NCI-H146 (cell line): ENCODE results near the gene COIL.
"Not testable (repeated sequence)": the region's sequence is repeated elsewhere in the genome, so short reads cannot be mapped to it uniquely, and the experiment has no call there.

ENCODE experiments used
- DNase-seq: peaks from one replicate; lab custom pipeline; 2025; lab: John Stamatoyannopoulos, UW

The COIL gene

DNA sequence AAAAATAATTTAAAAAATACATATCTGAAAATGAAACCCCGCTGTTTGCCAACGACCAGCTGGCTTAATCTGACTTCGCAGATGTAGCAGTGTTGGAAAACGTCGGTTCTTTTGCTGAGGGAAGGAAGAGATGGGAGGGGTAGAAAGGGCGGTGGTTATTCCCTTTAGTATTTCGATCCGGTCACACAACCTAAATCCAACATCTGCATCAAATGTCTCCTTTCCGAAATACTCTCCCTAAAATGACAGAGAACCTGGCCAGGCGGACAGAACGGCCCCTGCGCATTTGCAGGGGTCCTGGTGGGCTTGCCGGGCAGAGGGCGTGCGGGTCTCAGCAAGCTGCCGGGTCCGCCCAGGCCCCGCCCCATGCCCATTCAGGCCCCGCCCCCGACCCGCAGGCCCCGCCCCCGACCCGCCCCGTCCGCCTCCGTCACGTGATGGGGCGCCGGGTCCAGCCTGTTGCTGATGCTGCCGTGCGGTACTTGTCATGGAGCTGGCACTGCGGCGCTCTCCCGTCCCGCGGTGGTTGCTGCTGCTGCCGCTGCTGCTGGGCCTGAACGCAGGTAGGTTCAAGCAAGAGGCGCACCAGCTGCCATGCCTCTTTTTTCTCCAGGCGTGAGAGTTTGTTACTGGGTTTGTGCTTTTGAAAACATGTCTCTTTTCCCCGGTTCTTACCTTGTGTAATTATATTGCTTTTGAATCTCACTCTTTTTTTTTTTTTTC is 17.0 kb upstream of the COIL start, which contains the start of gene SCPEP1:
SCPEP1 (plus strand) TSS at position 459 of the 723 bp plus-strand sequence; CDS start at position 488, 29 bp downstream.
- DNase-seq, result peak; percentile 90

GRCh38 chr17:56976941-56977608 is 16.2 kb upstream of the COIL start:
- peak; percentile 16 for DNase-seq

DNA sequence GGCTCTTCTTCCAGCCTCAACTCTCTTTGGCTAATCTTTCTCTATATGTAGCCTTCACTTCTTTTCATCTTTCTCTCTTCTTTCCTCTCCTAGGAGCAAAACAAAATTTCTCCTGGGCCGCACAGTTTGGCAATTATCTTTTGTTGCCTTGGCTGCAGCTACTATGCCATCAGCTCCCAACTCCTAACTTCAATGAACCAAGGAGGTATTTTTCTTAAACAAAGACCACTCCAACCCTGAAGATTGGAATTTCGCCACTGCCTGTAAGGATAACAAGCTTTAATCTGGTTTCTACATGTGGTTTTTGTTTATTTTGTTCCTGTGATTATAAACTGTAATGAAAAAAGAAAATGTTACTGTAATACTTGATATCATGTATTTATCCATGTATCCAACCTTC is 14.8 kb upstream of the COIL start:
- DNase-seq, result no peak

DNA sequence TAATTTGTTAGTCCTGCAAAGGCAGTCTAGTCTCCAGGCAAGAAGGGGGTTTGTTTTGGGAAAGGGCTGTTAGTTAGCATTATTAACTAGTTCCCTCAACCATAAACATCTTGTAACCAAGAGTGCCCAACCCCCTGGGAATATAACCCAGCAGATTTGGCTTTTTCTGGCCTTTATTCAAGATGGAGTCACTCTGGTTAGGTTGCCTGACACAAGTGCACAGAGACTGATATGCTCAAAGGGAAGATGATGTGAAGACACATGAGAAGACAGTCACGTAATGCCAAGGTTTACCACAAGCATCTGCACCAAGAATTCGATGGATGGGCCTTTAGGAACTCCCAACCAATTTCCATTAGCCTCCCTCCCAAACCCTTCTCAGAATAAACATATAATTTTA is 13.2 kb upstream of the COIL start:
- DNase-seq, result no peak

- no peak for DNase-seq
These were observed 12.7 kb upstream of the COIL start for GRCh38 chr17:56973520-56973919.

DNA sequence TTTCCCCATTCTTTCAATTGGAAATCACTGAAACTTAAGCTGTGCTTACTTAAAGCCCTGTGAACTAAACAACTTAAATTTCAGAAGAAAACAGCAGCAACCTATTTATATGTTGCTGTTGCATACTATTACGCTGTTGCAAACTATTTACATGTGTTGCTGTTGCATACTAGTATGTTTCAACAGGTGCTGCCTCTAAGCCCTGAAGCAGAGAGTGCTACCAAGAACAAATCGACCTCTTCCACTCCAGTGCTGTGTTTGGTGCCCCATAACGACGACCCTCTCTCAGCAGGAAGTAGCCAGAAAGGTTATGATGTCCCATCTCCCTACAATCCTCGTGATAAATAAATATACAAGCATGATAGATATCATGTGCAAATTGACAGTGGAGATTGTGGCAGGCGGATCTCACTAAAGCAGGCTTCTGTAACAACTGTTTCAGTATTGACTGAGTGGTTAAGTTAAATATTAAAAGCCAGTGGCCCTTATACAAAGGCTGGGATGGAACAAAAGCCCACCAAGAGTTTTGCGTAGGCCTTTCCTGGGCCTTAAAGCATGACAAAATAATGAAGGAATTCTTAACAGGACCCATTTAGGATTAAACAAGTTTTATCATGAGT is 11.4 kb upstream of the COIL start:
- no peak for DNase-seq

- no peak for DNase-seq
These were observed 10.1 kb upstream of the COIL start for GRCh38 chr17:56970974-56971373.

DNA sequence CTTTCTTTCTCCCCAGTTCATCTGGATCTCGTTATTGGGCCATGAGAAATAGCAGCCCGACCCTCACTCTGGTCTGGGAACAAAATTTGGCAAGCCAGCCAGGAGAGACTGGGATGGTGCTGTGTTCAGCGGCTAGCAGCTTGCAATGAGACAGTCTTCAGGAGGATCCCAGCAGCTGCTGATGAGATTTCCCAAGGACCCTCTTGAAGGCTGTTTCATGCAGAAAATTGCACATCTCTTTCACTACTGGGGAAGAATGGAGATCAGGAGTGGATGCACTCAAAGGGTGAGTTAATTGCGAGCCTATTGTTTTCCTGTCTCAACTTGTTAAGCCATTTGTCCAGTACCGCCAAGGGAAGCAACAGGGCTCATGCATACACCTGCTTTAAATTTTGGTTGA is 5.5 kb upstream of the COIL start:
- peak; percentile 78 for DNase-seq

GRCh38 chr17:56965681-56966080 is 4.8 kb upstream of the COIL start:
- not testable (repeated sequence) for DNase-seq

- DNase-seq, result not testable (repeated sequence)
These were observed 4.4 kb upstream of the COIL start for GRCh38 chr17:56965241-56965640.

- DNase-seq, result no peak
These were observed 3.9 kb downstream of the COIL start for GRCh38 chr17:56956992-56957391.

- no peak for DNase-seq
These were observed 11.3 kb downstream of the COIL start for GRCh38 chr17:56949595-56949994.

- DNase-seq, result no peak
These were observed 12.4 kb downstream of the COIL start for GRCh38 chr17:56948491-56948890.

- no peak for DNase-seq
These were observed 13.1 kb downstream of the COIL start for GRCh38 chr17:56947741-56948140.

DNA sequence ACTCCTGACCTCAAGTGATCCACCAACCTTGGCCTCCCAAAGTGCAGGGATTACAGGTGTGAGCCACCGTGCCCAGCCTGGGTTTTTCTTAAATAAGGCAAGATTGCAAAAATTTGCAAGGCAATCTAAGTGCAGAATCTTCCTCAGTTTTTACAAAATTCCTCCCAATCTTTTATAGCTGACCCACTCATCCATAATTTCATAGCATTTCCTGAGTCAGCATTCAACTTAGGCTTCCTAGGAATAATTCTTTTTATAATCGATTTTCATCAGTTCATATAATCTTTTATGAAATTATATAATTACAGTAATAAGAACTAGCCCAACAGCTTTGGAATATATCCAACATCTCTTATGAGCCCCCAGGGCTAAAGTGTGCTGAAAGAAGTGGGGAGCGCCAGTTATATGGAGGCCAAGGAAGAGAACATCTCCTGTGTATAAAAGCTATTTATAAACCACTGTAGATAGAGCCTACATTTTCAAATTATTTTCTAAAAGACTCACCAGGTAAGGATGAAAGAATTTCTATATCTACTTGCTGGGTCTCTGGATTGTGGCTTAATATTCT is 14.8 kb downstream of the COIL start:
- no peak for DNase-seq

DNA sequence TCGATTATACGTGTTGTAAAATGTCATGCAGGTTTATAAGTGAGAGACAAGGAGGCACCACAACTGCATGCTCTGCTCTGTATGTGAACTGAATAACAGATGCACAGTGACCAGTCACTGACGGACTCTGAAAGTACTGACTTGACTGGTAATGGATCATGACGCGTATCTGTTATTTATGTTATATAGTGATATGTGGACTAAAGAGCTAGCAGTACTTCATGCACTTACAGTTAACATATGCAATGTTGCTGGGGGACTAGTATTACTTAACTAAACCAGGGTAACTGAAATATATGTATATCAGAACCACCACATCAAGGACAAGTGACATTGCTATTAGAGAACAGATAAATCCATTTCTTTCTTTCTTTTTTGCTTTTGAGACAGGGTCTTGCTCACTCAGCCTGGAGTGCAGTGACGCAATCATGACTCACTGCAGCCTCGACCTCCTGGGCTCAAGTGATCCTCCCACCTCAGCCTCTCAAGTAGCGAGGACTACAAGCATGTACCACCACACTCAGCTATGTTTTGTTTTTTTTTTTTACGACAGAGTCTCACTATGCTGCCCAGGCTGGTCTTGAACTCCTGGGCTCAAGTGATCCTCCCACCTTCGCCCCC is 17.2 kb downstream of the COIL start:
- no peak for DNase-seq

- DNase-seq, result peak; percentile 31
These were observed 20.9 kb downstream of the COIL start for GRCh38 chr17:56939869-56940484.

- not testable (repeated sequence) for DNase-seq
These were observed 22.6 kb downstream of the COIL start for GRCh38 chr17:56938206-56938605.

DNA sequence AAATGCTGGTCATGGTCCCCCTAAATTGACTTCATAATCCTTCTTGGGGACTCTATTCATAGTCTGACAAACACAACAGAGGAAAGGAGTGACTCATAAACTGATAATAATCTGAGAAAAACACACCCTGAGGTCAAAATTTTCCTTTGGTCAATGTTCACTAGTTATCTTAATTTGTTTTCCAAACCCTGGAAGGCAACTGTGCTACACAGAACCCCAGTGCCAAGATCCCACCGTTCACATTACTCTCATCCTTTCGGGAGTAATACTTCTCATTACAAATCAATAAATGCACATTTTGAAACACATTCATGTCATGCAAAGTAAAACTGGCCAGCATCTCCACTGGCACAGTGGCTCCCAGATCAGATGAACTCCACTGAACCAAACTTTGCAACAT is 23.2 kb downstream of the COIL start:
- DNase-seq, result no peak

- no peak for DNase-seq
These were observed 24.0 kb downstream of the COIL start for GRCh38 chr17:56936697-56937322.

DNA sequence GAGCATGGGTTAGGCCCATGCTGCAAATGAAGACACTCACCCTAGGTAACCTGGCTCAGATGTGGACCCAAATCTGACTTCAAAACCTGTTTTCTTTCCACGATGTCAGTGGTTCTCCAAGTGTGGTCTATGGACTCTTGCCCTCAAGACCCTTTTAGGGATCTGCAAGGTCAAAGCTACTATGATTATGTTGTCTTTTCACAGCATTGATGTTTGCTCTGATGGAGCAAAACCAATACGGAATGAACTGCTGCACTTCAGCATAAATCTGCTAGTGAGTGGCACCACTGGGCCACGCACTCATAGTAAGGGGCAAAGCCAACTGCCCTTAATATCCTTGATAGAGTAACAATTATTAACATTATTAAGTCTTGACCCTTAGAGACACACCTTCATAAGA is 25.4 kb downstream of the COIL start:
- no peak for DNase-seq
